H1 (cell line): ENCODE results near the gene FOSL2. TPM values are rescaled to one million over a fixed set of nuclear protein-coding genes. Genes with fewer than 3 reads are reported as not detected.

ENCODE experiments used
- ATF3 ChIP-seq: IDR thresholded peaks from 2 replicates; pipeline ENCODE4 v1.6.1; 2011; ENCODE audit warnings: low read depth, mild to moderate bottlenecking, low read length; ENCODE audit not compliant: insufficient read depth
- BRCA1 ChIP-seq: IDR thresholded peaks from 2 replicates; pipeline ENCODE4 v1.6.1; 2012; ENCODE audit warnings: low read depth, low read length, improper control_type of control experiment
- CHD1 ChIP-seq: IDR thresholded peaks from 2 replicates; pipeline ENCODE4 v1.6.1; 2012; ENCODE audit warnings: low read depth, low read length, improper control_type of control experiment
- EP300 ChIP-seq, 2 experiments: IDR thresholded peaks; 1 replicate in 1 of 2; 2 replicates in 1 of 2; pipeline ENCODE4 v1.6.1; 2011 to 2012; ENCODE audit warnings: low read depth in 2 of 2, low read length in 2 of 2, mild to moderate bottlenecking in 2 of 2, borderline replicate concordance in 1 of 2, inconsistent platforms in 1 of 2, moderate library complexity in 1 of 2
- KDM4A ChIP-seq: IDR thresholded peaks from one replicate; pipeline ENCODE4 v1.7.1; 2012; ENCODE audit warnings: low read depth, mild to moderate bottlenecking, moderate library complexity, low read length, inconsistent platforms; ENCODE audit not compliant: severe bottlenecking
- POLR2A ChIP-seq, 2 experiments: IDR thresholded peaks; 1 replicate in 1 of 2; 2 replicates in 1 of 2; pipeline ENCODE4 v1.6.1; 2011; ENCODE audit warnings: low read depth in 2 of 2, low read length in 2 of 2, mild to moderate bottlenecking in 2 of 2; ENCODE audit errors: control extremely low read depth in 1 of 2
- SP2 ChIP-seq: IDR thresholded peaks from 2 replicates; pipeline ENCODE4 v1.6.1; 2012; ENCODE audit warnings: mild to moderate bottlenecking, low read length, inconsistent platforms
- TAF1 ChIP-seq: IDR thresholded peaks from 2 replicates; pipeline ENCODE4 v1.6.1; 2011; ENCODE audit warnings: mild to moderate bottlenecking, low read depth, low read length
- polyA plus RNA-seq, 7 experiments: library from polyadenylated mRNA; depleted of rRNA in 3 of 7; stranded (reverse) in 5 of 7; unstranded in 2 of 7; fragments of >200 nt in 5 of 7; fragments of 200-250 nt in 2 of 7; gene quantifications; 1 replicate in 5 of 7; 2 replicates in 1 of 7; 4 replicates in 1 of 7; pipeline versions ENCODE4 v1.2.1 to v1.2.3, GENCODE V29; 2011 to 2013; ENCODE audit warnings: missing spikeins in 2 of 7, mixed read lengths in 2 of 7
- total RNA-seq: library from RNA; stranded (reverse); fragmentation: NEBNext Ultra II Directional; extraction: Animal tissue kit (Norgen Biotek cat#: 25700); gene quantifications from 2 replicates; pipeline ENCODE4 v1.2.1, GENCODE V29; 2021
- TF ChIP-seq, protein P1 (sequence below): fragments of 300-600 bp; sonication (generic); IDR thresholded peaks from 2 replicates; pipeline ENCODE4 v1.7.1; 2012; ENCODE audit warnings: low read length, moderate library complexity, mild to moderate bottlenecking, inconsistent platforms; ENCODE audit not compliant: insufficient replicate concordance

The FOSL2 gene
- total and polyA plus RNA-seq, 2 of the 8 experiments (the other 6 are each of a cell fraction or from before 2014, with no cell fraction given) = 1.5 to 4.5 TPM

DNA sequence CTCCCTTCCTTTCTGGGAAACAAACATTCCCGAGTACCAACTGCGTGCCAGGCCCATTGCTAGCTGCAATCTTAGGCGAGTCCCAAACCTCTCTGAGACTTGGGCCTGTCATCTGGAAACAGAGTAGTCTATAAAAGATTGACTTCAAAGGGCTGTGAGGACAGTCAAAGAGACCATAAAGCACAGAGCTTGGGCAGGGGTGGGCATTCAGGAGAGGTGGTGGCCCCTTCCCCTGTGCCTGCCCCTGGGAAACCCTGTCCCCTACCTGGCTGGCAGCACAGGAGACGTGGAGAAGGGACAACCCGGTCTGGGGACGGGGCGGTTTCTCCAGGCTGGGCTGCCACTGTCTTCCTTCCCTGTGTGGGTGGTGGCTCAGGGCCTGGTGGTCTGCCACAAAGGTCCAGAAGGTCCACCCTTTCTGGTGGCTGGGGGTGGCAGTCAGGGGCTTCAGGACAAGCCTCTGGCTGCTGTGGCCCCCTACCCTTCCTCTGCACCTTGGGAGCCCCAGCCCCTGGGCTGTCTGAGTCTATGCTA is 33.9 kb upstream of the FOSL2 start (continued):
- TF ChIP-seq, protein P1, sequence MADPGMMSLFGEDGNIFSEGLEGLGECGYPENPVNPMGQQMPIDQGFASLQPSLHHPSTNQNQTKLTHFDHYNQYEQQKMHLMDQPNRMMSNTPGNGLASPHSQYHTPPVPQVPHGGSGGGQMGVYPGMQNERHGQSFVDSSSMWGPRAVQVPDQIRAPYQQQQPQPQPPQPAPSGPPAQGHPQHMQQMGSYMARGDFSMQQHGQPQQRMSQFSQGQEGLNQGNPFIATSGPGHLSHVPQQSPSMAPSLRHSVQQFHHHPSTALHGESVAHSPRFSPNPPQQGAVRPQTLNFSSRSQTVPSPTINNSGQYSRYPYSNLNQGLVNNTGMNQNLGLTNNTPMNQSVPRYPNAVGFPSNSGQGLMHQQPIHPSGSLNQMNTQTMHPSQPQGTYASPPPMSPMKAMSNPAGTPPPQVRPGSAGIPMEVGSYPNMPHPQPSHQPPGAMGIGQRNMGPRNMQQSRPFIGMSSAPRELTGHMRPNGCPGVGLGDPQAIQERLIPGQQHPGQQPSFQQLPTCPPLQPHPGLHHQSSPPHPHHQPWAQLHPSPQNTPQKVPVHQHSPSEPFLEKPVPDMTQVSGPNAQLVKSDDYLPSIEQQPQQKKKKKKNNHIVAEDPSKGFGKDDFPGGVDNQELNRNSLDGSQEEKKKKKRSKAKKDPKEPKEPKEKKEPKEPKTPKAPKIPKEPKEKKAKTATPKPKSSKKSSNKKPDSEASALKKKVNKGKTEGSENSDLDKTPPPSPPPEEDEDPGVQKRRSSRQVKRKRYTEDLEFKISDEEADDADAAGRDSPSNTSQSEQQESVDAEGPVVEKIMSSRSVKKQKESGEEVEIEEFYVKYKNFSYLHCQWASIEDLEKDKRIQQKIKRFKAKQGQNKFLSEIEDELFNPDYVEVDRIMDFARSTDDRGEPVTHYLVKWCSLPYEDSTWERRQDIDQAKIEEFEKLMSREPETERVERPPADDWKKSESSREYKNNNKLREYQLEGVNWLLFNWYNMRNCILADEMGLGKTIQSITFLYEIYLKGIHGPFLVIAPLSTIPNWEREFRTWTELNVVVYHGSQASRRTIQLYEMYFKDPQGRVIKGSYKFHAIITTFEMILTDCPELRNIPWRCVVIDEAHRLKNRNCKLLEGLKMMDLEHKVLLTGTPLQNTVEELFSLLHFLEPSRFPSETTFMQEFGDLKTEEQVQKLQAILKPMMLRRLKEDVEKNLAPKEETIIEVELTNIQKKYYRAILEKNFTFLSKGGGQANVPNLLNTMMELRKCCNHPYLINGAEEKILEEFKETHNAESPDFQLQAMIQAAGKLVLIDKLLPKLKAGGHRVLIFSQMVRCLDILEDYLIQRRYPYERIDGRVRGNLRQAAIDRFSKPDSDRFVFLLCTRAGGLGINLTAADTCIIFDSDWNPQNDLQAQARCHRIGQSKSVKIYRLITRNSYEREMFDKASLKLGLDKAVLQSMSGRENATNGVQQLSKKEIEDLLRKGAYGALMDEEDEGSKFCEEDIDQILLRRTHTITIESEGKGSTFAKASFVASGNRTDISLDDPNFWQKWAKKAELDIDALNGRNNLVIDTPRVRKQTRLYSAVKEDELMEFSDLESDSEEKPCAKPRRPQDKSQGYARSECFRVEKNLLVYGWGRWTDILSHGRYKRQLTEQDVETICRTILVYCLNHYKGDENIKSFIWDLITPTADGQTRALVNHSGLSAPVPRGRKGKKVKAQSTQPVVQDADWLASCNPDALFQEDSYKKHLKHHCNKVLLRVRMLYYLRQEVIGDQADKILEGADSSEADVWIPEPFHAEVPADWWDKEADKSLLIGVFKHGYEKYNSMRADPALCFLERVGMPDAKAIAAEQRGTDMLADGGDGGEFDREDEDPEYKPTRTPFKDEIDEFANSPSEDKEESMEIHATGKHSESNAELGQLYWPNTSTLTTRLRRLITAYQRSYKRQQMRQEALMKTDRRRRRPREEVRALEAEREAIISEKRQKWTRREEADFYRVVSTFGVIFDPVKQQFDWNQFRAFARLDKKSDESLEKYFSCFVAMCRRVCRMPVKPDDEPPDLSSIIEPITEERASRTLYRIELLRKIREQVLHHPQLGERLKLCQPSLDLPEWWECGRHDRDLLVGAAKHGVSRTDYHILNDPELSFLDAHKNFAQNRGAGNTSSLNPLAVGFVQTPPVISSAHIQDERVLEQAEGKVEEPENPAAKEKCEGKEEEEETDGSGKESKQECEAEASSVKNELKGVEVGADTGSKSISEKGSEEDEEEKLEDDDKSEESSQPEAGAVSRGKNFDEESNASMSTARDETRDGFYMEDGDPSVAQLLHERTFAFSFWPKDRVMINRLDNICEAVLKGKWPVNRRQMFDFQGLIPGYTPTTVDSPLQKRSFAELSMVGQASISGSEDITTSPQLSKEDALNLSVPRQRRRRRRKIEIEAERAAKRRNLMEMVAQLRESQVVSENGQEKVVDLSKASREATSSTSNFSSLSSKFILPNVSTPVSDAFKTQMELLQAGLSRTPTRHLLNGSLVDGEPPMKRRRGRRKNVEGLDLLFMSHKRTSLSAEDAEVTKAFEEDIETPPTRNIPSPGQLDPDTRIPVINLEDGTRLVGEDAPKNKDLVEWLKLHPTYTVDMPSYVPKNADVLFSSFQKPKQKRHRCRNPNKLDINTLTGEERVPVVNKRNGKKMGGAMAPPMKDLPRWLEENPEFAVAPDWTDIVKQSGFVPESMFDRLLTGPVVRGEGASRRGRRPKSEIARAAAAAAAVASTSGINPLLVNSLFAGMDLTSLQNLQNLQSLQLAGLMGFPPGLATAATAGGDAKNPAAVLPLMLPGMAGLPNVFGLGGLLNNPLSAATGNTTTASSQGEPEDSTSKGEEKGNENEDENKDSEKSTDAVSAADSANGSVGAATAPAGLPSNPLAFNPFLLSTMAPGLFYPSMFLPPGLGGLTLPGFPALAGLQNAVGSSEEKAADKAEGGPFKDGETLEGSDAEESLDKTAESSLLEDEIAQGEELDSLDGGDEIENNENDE = no peak
- no peak for TF ChIP-seq BRCA1
- TF ChIP-seq ATF3 = no peak
- TF ChIP-seq CHD1 = no peak
- TF ChIP-seq KDM4A = no peak
- no peak for TF ChIP-seq POLR2A (IDR thresholded peaks at IDR 0.05; ENCODE audit: control extremely low read depth in 1 of 2, low read depth in 2 of 2, low read length in 2 of 2)
- TF ChIP-seq EP300 (IDR thresholded peaks at IDR 0.05; ENCODE audit: borderline replicate concordance in 1 of 2, low read depth in 2 of 2, low read length in 2 of 2) = no peak
- no peak for TF ChIP-seq SP2
- no peak for TF ChIP-seq TAF1
